K562 (cell line): ENCODE data around the gene PDE8A. TPM values are rescaled to one million over a fixed set of nuclear protein-coding genes. Genes with fewer than 3 reads are reported as not detected.

Experiments
- CEBPG ChIP-seq, 3 experiments: fragments of 200-800 bp in 1 of 3; sonication (Bioruptor generic) in 1 of 3; sonication (generic) in 1 of 3; formaldehyde crosslinking in 1 of 3; IDR thresholded peaks in 2 of 3; conservative IDR thresholded peaks in 1 of 3; 2 replicates each; pipeline versions ENCODE4 v1.6.1 to v1.8.0; 2016 to 2022; ENCODE audit warnings: missing compliant biosample characterization in 2 of 3, missing genetic modification characterization in 2 of 3, mild to moderate bottlenecking in 1 of 3, missing genetic modification reagents in 1 of 3
- CTBP1 ChIP-seq: fragments of 450-650 bp; IDR thresholded peaks from 2 replicates; pipeline ENCODE4 v1.6.1; 2016; ENCODE audit warnings: borderline replicate concordance
- E2F1 ChIP-seq: sonication (generic); formaldehyde crosslinking; IDR thresholded peaks from 2 replicates; pipeline ENCODE4 v1.8.1; 2023; ENCODE audit warnings: mild to moderate bottlenecking, missing genetic modification reagents, moderate library complexity
- FOXK2 ChIP-seq, 2 experiments: fragments of 450-650 bp; IDR thresholded peaks in 1 of 2; conservative IDR thresholded peaks in 1 of 2; 2 replicates each; pipeline ENCODE4 v1.6.1; 2016; ENCODE audit warnings: low read depth in 2 of 2, mild to moderate bottlenecking in 1 of 2
- L3MBTL2 ChIP-seq: fragments of 450-650 bp; IDR thresholded peaks from 2 replicates; pipeline ENCODE4 v1.6.1; 2016; ENCODE audit warnings: mild to moderate bottlenecking, moderate library complexity
- NCOA6 ChIP-seq: fragments of 450-650 bp; IDR thresholded peaks from 2 replicates; pipeline ENCODE4 v1.6.1; 2017; ENCODE audit warnings: mild to moderate bottlenecking
- NKRF ChIP-seq: fragments of 450-650 bp; IDR thresholded peaks from 2 replicates; pipeline ENCODE4 v1.6.1; 2016; ENCODE audit warnings: borderline replicate concordance
- NR2C1 ChIP-seq, 2 experiments: fragments of 450-650 bp; IDR thresholded peaks; 2 replicates each; pipeline ENCODE4 v1.6.1; 2017; ENCODE audit warnings: mild to moderate bottlenecking in 2 of 2, antibody characterized with exemption in 1 of 2, inconsistent platforms in 1 of 2, missing compliant biosample characterization in 1 of 2, missing genetic modification characterization in 1 of 2
- POLR2A ChIP-seq: fragments of 450-650 bp; conservative IDR thresholded peaks from 2 replicates; pipeline ENCODE4 v1.6.1; 2016
- SAFB ChIP-seq: fragments of 200-400 bp; formaldehyde crosslinking; IDR thresholded peaks from 2 replicates; pipeline ENCODE4 v1.6.1; 2017; ENCODE audit warnings: low read depth, low read length, borderline replicate concordance
- SAP30 ChIP-seq: fragments of 200-600 bp; sonication (generic); IDR thresholded peaks from 2 replicates; pipeline ENCODE4 v1.6.1; 2012; ENCODE audit warnings: borderline replicate concordance, low read depth, mild to moderate bottlenecking, moderate library complexity, low read length, control low read depth, inconsistent platforms; ENCODE audit not compliant: insufficient read depth, poor library complexity, severe bottlenecking
- SIN3B ChIP-seq: fragments of 450-650 bp; IDR thresholded peaks from 2 replicates; pipeline ENCODE4 v1.6.1; 2017; ENCODE audit warnings: low read depth, mild to moderate bottlenecking, moderate library complexity
- SMAD1 ChIP-seq: fragments of 150-350 bp; IDR thresholded peaks from 2 replicates; pipeline ENCODE4 v1.6.1; 2014; ENCODE audit warnings: low read length, low read depth; ENCODE audit not compliant: partially characterized antibody
- TAL1 ChIP-seq: fragments of 450-650 bp; IDR thresholded peaks from 2 replicates; pipeline ENCODE4 v1.6.1; 2016; ENCODE audit warnings: mild to moderate bottlenecking
- TBL1XR1 ChIP-seq, 2 experiments: IDR thresholded peaks; 2 replicates each; pipeline ENCODE4 v1.6.1; 2012; ENCODE audit warnings: improper control_type of control experiment in 2 of 2, low read length in 2 of 2, mild to moderate bottlenecking in 1 of 2
- ZBTB7A ChIP-seq: IDR thresholded peaks from 2 replicates; pipeline ENCODE4 v1.6.1; 2011; ENCODE audit warnings: low read depth, mild to moderate bottlenecking, low read length, moderate library complexity, borderline replicate concordance; ENCODE audit not compliant: control insufficient read depth
- polyA plus RNA-seq, 8 experiments: library from polyadenylated mRNA; depleted of rRNA in 4 of 8; stranded (reverse) in 5 of 8; unstranded in 3 of 8; fragments of >200 nt; fragmentation: Nextera tagmentation in 2 of 8; fragmentation: Illumina TruSeq in 1 of 8; extraction: Ambion mirVana in 2 of 8; extraction: Trizol in 1 of 8; gene quantifications; 2 replicates each; pipeline versions ENCODE4 v1.2.1 to v1.2.3, GENCODE V29; 2011 to 2014; ENCODE audit warnings: inconsistent platforms in 1 of 8, missing spikeins in 1 of 8
- total RNA-seq, 7 experiments: library from RNA; depleted of rRNA in 6 of 7; stranded (reverse); fragments of >200 nt in 6 of 7; fragmentation: Illumina TruSeq in 2 of 7; extraction: Trizol in 2 of 7; gene quantifications; 2 replicates each; pipeline versions ENCODE4 v1.2.1 to v1.2.3, GENCODE V29; 2011 to 2021; ENCODE audit warnings: low replicate concordance in 1 of 7

PDE8A gene
- total and polyA plus RNA-seq, 9 of the 15 experiments (the other 6 are each of a cell fraction or from before 2014, with no cell fraction given), result 5.9 to 40.3 (median 19.8) TPM

DNA sequence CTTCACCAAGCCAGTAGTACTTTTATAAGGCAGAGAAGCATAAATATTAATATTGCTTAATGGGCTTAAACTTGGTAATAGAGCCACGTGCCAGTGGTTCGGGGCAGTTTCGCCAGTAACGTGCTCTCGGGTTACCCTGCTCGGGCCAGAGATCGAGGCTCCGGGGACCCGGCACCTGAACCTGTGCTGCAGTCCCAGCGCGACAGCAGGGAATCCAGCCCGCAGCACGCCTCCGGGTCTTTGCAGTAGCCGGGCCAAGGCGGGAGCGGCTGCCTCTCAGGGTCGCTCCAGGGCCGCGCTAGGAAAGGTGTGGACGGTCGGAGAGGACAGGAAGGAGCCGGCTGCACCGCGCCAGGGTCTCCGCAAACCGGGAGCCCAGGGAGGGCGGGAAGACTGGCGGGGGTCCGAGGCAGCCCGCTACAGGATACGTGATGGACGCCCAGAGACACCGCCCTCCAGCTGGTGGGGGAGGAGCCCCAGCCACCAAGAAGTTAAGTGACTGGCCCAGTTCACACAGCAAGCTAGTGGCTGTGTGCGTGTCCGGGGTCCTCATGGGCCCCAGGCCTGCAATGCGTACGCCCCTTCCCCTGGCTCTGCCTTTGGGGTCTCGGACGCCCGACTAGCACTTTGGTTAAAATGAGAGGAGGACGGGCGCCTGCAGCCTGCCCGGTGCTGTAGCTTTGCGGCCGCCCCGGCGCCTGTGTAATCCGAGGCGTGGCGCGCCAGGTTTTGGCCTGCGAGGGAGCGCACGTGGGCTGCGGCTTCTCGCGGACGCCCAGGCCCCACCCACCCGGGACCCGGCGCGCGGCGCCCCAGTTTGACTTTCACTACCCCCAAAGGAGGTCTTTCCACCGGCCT, 1.2 kb upstream of the PDE8A start (continued):
- TF ChIP-seq E2F1 (CRISPR knock-in tag) (peak; percentile 96), L3MBTL2 (peak; percentile 75), CTBP1 (peak; percentile 89), TAL1 (0 out of 2 replicates have a peak, but pooled peaks have one; percentile 5), SAFB (0 out of 2 replicates have a peak, but pooled peaks have one; percentile 33), TBL1XR1 (IDR thresholded peaks at IDR 0.05; ENCODE audit: low read length in 2 of 2) (0 out of 4 replicates have a peak, but pooled peaks of 1 of the 2 experiments have one; percentile 13), NR2C1 (IDR thresholded peaks at IDR 0.05) (peak; percentile 72), NR2C1 (tag; IDR thresholded peaks at IDR 0.05) (peak; percentile 60), NCOA6 (peak; percentile 73), CEBPG (CRISPR knock-in tag; IDR thresholded peaks at IDR 0.05) (no peak), CEBPG (tag; conservative IDR thresholded peaks at IDR 0.05 in 1 of 2, IDR thresholded peaks at IDR 0.05 in 1 of 2) (peak in 1 of 2 experiments; percentile 12; a peak in 1 of 4 replicates), SIN3B (peak; percentile 31; the same call in 1 of the 2 replicates), SMAD1 (no peak), POLR2A (peak; percentile 66), ZBTB7A (peak; percentile 65; the same call in 1 of the 2 replicates), NKRF (peak; percentile 99), FOXK2 (conservative IDR thresholded peaks at IDR 0.05 in 1 of 2, IDR thresholded peaks at IDR 0.05 in 1 of 2; ENCODE audit: low read depth in 2 of 2) (peak in 1 of 2 experiments; percentile 23; a peak in 1 of 4 replicates), SAP30 (peak; percentile 99)
